ENCODE results near the gene ZNF280A.

DNA sequence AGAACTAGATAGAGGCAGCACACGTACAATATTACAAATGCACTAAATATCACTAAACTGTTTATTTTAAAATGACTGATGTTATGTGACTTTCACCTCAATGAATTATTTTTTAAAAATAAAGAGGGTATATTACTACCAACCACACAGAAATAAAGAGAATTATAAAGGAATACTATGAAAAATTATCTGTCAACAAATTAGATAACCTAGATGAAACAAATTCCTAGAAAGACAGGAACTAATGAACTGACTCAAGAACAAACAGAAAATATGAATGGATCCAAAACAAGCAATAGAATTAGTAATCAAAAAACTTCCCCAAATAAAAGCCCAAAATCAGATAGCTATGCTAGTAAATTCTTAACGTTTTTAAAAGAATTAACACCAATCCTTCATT is 21.8 kb downstream of the ZNF280A start:
- TF ChIP-seq CTCF (IDR thresholded peaks at IDR 0.05) (no peak), POLR2A (IDR thresholded peaks at IDR 0.05) (no peak), EP300 (IDR thresholded peaks at IDR 0.05) (no peak)

All from ovary (tissue), 3 donors.